ENCODE data around the gene SSR4. TPM values are rescaled to one million over a fixed set of nuclear protein-coding genes. Genes with fewer than 3 reads are reported as not detected.

SSR4 gene
- total and polyA plus RNA-seq, 2 of the 13 experiments (the other 11 are each of a cell fraction or from before 2014, with no cell fraction given): 214 to 288 TPM

DNA sequence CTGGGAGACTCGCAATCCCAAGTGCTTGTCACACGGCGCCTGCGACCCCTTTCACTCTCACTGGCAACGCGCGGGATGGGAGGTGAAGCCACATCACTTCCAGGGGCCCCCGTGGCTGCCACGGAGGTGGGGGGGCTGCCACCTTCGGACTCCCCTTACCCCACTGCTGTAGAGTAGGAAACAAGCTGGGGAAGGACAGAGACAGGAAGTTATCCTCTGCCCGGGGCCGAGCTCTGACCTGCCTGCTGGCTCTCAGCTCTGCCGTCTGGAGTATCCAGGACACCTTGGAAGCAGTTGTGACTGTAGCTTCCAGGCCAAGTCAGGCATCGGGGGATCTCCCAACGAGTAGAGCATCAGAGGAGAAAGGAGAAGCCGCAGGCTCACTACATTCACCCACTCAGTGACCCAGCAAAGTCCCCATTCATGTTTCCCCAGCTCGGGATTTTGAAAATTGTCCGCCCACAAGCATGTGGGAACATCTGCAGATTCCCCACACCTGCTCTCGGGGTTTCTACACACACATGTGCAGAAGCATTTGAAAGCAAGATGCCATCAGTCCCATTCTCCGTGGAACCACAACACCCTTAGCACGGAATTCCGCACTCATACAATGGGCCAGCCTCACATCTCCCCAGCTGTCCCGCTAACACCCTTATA is 25.0 kb downstream of the SSR4 start:
- intact Hi-C loops (cut with micrococcal nuclease; ENCODE audit: unreplicated experiment): no loop called here
- no peak overlapping the region for H3K9ac ChIP-seq (ENCODE audit: insufficient read depth, low read depth, low read length)
- ChIA-PET CTCF (ENCODE audit: low intra/inter-chr PET ratio, low total read pairs) (no interaction called here), POLR2A (no interaction called here)
- BruUV-seq (replicated peaks): no TSS peak
- H3K4me3 ChIP-seq (replicated peaks in 1 of 3; ENCODE audit: insufficient read depth in 1 of 3, low read depth in 2 of 3, low read length in 3 of 3): peak overlapping the region in 2 of 3 experiments; percentile 31 to 55; a peak in 2 of 6 replicates
- 0 out of 2 replicates have a peak, but pooled peaks cover 6% of the 10 kb centered on the region for H3K4me1 ChIP-seq (ENCODE audit: insufficient read depth, low read length)
- ATAC-seq: peak; percentile 44
- peaks cover 4 to 29% of the 10 kb centered on the region in 2 experiments; a peak in 4 of 5 replicates for H3K27me3 ChIP-seq (ENCODE audit: control insufficient read depth in 1 of 2, insufficient read depth in 2 of 2, low read length in 2 of 2)
- peak overlapping the region; percentile 62 for H3K4me2 ChIP-seq (ENCODE audit: low read depth, low read length)
- H2AFZ ChIP-seq (ENCODE audit: low read length): no peak overlapping the region
- H4K20me1 ChIP-seq (ENCODE audit: insufficient read depth, low read length): no peaks in the 10 kb centered on the region
- H3K79me2 ChIP-seq (ENCODE audit: insufficient read depth, low read length): no peaks in the 10 kb centered on the region
- no peak for DNase-seq (ENCODE audit: low spot score)
- H3K27ac ChIP-seq (ENCODE audit: extremely low read length, insufficient read depth, low read length): no peak overlapping the region
- TF ChIP-seq, protein P1, sequence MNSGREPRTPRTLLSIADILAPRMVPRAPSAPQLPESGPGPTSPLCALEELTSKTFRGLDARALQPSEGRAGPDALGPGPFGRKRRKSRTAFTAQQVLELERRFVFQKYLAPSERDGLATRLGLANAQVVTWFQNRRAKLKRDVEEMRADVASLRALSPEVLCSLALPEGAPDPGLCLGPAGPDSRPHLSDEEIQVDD (CRISPR knock-in tag; IDR thresholded peaks at IDR 0.05; ENCODE audit: borderline replicate concordance): no peak
- TF ChIP-seq GABPB1 (CRISPR knock-in tag; IDR thresholded peaks at IDR 0.05): 0 out of 2 replicates have a peak, but pooled peaks have one; percentile 3
- in situ Hi-C loops (cut with HindIII; ENCODE audit: extremely low pct_ligation_motif_present, low pct_unique_long_range_greater_than_20kb): no loop called here
- WGBS (ENCODE audit: low lambda C conversion rate): 30% methylated on average over 2 of the region's 23 CpGs
- no peak for FAIRE-seq
- H3K9me3 ChIP-seq (ENCODE audit: low read length): no peaks in the 10 kb centered on the region
- no peaks in the 10 kb centered on the region for H3K36me3 ChIP-seq (replicated peaks in 1 of 2; ENCODE audit: control insufficient read depth in 1 of 2, insufficient read depth in 2 of 2, low read length in 2 of 2)

DNA sequence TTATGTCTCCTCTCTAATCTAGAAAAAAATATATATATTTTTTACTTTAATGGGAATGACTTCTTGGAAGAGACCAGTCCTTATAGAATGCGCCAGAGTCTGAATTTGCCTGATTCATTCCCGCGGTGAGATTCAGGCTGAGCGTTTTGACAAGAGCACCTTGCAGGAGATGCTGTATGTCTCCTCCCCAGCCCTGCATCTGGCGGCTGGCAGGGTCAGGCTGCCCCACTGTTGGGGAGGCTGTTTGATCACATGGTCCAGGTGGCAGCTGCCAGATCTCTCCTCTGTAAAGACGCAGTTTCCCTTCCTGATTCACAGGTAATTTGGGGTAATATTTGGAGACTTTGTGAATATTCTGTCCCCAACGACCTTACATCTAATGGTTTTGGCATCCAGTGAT is 26.1 kb downstream of the SSR4 start:
- no TSS peak for BruUV-seq (replicated peaks)
- Histone ChIP-seq H3K4me3 (replicated peaks in 1 of 3; ENCODE audit: insufficient read depth in 1 of 3, low read depth in 2 of 3, low read length in 3 of 3) (no peak overlapping the region), H2AFZ (ENCODE audit: low read length) (no peak overlapping the region), H3K9ac (ENCODE audit: insufficient read depth, low read depth, low read length) (no peak overlapping the region), H3K4me2 (ENCODE audit: low read depth, low read length) (no peak overlapping the region), H3K36me3 (replicated peaks in 1 of 2; ENCODE audit: control insufficient read depth in 1 of 2, insufficient read depth in 2 of 2, low read length in 2 of 2) (no peaks in the 10 kb centered on the region), H4K20me1 (ENCODE audit: insufficient read depth, low read length) (no peaks in the 10 kb centered on the region), H3K9me3 (ENCODE audit: low read length) (no peaks in the 10 kb centered on the region), H3K79me2 (ENCODE audit: insufficient read depth, low read length) (no peaks in the 10 kb centered on the region), H3K27ac (ENCODE audit: extremely low read length, insufficient read depth, low read length) (no peak overlapping the region), H3K4me1 (ENCODE audit: insufficient read depth, low read length) (0 out of 2 replicates have a peak, but pooled peaks cover 6% of the 10 kb centered on the region), H3K27me3 (ENCODE audit: control insufficient read depth in 1 of 2, insufficient read depth in 2 of 2, low read length in 2 of 2) (peaks cover 4 to 36% of the 10 kb centered on the region in 2 experiments; a peak in 4 of 5 replicates)
- no peak for ATAC-seq
- in situ Hi-C loops (cut with HindIII; ENCODE audit: extremely low pct_ligation_motif_present, low pct_unique_long_range_greater_than_20kb) (no loop called here), intact Hi-C loops (cut with micrococcal nuclease; ENCODE audit: unreplicated experiment) (no loop called here)
- no peak for DNase-seq (ENCODE audit: low spot score)
- TF ChIP-seq SUZ12 (IDR thresholded peaks at IDR 0.05; ENCODE audit: low read depth, low read length) (no peak), CC2D1A (CRISPR knock-in tag; IDR thresholded peaks at IDR 0.05) (no peak), SRF (IDR thresholded peaks at IDR 0.05; ENCODE audit: low read depth, low read length) (no peak)
- TF ChIP-seq, protein P2, sequence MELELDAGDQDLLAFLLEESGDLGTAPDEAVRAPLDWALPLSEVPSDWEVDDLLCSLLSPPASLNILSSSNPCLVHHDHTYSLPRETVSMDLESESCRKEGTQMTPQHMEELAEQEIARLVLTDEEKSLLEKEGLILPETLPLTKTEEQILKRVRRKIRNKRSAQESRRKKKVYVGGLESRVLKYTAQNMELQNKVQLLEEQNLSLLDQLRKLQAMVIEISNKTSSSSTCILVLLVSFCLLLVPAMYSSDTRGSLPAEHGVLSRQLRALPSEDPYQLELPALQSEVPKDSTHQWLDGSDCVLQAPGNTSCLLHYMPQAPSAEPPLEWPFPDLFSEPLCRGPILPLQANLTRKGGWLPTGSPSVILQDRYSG (CRISPR knock-in tag; IDR thresholded peaks at IDR 0.05): no peak
- 49% methylated on average over 4 of the region's 7 CpGs for WGBS (ENCODE audit: low lambda C conversion rate)
- CTCF ChIA-PET (ENCODE audit: low intra/inter-chr PET ratio, low total read pairs): no interaction called here
- FAIRE-seq: no peak
- POLR2A ChIA-PET: no interaction called here
